NCI-H510A (cell line): ENCODE data around the gene SNX25.

Experiments used
- DNase-seq: peaks from one replicate; lab custom pipeline; 2025; lab: John Stamatoyannopoulos, UW

Gene SNX25

DNA sequence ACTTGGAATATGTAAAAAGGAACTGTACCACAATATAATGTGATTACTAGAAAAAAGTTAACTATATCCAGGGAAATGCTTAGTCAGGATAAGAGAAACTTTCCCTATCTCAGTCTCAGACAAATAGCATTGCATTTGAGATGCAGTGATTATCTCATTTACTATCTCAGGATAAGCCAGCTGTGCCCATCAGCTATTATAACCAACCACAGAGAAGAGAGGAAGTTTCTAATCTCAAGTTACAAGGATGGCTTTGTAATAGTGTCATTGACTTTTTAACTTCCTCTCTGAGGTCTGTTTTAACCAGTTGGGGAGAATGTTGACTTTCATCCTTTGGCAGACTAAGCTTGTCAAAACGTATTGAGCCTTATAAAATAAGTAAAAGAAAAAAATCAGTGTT is 56.5 kb downstream of the SNX25 start:
- no peak for DNase-seq

DNA sequence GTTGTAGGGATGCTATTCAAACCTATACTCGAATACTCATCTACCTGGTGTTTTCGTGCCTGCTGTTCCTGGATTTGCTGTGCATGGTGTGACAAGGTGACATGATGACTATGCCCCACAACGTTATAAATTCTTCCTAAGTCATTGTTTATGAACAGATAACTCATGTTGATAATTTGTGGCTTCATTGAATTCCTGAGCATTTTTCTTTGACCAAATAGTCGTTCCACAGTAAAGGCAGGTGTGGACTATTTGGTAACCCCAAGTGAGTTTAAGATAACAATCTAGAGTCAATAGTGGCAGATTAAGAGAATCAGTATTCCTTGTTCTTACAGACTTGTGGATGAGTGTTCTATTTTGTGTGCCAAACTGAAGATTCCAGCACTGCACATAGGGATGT is 59.9 kb downstream of the SNX25 start:
- no peak for DNase-seq

DNA sequence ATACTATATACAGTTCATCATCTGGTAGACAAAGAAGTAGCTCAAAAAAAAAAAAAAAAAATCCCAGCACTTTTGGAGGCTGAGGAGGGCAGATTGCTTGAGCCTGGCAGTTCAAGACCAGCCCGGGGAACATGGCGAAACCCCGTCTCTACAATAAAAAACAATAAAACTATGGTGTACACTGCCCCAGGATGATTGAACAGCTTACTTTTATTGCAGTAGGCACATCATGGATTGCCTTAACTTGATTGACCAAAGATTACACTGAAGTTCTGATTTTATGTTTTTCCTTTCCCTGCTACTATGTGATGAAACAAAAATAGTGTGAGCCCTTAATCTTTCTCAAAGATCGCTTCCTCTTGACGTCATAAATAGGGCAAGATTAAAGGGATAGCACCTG is 60.6 kb downstream of the SNX25 start:
- DNase-seq = no peak

DNA sequence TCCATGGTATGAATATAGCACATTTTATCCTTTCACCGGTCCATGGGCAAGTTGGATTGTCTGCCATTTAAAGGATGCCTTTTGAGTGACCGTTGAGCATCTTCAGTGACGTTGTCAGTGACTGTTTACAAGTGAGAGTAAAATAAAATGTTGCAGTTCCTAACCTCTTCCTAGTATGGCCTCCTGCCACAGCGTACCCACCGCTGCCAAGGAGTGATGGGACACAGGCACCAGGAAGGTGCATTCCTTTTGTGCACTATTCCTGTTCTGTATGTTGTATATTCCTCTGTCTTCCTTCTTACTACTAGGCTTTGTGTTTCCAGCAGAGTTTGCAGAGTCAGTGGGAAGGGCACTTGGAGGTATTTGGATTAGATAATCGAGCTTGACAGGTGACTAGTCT is 61.5 kb downstream of the SNX25 start:
- DNase-seq = no peak

DNA sequence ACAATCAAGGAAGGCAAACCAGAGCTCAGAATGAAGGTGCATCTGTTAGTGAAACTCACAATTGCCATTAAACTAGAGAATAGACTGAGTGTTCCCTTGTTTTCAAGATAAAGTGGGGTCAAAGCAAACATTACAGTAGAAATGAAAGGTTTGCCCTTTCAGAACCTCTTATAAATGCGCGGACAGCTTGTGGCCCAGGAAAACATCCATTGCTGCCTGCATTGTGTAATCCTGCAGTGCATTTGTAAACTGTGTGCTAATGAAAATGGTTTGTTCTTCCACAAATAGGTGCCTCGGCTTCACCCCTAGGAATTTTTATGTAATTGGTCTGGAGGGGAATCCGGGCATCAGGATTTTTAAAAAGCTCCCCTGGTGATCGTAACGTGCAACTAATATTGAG is 62.8 kb downstream of the SNX25 start:
- no peak for DNase-seq

DNA sequence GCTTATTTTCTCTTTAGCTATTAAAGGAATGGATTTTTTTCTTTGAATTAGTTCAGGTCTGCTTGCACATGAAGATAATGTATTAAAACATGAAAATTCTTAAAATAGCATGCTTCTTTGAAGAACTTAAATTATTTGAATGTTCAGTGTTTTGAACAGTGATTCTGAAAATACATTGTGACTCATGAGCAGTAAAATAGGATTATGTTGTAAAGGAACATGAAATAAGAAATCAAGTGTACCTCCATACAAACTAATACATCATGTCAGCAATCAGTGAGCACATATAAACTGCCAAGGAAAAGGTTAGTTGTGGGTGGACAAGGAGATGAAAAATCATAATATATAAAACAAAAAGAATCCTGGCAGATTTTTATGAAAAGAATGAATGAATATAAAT is 66.1 kb downstream of the SNX25 start:
- DNase-seq = no peak

DNA sequence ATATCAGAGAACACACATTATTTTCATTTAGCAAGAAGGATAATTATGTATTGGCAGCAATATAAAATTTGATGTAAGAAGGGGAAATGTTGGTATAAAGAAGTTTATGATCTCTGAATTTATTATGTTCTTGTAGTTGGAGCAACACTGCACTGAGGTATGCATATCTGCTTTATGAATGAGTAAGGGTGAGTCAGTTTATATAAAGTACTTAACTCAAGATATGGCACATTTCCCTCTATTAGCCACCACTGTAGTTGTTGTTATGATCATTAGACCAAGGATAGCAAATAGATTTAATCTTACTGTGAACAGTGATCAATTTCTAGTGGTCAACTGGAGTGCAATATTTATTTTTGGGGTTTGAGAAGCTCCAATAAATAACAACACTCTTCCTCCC is 66.6 kb downstream of the SNX25 start:
- no peak for DNase-seq

DNA sequence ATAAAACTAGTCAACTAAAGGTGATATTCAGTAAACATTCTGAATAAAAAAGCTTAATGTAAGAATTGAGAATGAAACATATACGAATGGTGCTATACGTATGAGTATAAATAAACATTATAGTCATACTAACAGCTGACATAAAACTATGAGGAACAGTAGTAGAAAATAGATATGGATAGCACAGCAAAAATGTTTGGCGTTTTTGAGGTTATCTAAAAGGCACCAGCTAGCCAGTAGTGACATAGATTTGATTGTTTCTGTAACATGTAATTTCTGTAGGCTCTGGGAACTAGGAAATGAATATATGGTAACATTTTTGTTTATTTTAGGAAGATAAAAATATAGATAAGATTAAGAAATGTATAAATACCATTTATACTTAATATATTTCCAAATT is 69.3 kb downstream of the SNX25 start:
- DNase-seq = no peak

DNA sequence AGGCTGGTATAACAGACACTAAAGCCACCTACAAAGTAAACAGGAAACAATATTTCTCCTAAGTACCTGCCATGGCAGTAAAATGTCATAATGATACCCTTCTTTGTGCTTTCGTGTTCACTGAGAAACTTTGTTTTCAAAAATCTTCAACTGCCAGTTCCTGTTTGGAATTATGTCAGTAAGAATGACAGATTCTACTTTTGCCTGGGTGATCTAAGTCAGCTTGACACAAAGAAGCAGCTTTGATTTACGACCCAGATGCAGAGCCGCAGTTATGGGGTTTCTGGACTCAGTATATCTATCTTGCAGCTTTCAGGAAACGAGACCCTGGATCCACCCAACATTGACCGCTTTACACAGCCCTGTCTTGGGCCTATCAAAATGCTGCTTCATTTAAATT is 71.2 kb downstream of the SNX25 start:
- no peak for DNase-seq

DNA sequence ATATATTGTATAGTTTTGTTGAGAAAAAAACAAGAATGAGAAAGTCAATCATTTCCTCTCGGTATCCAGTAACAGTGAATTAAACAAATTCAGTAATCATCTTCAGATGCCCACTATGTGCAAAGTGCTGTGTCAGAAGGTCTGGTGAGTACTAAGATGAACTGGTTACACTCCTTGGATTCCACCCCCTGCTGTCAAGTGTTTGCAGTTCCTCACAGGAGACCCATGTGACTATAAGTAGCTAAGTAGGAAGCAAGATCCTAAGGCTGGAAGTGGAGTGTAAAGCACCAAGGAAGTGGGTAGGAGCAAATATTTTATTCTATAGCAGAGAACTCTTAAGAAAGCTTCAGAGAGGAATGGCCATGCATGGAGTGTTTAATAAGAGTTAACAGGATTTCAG is 73.6 kb downstream of the SNX25 start:
- no peak for DNase-seq

DNA sequence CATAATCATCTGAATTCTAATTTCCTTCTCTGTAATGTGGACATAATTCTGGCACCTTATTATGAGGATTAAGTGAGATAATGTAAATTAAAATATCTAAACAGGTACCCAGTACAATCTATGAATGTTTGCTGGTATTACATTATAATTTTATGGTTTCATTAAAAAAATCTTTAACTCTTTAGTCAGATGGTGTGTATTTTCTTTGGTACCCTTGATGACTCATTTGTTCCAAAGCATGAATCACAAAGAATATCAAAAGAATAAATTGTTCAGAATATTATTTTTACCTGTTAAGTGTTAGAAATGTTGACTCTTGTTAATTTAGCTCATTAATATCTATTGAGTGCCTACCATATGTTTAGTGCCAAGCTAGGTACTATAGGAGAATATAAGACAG is 74.3 kb downstream of the SNX25 start:
- DNase-seq = no peak

DNA sequence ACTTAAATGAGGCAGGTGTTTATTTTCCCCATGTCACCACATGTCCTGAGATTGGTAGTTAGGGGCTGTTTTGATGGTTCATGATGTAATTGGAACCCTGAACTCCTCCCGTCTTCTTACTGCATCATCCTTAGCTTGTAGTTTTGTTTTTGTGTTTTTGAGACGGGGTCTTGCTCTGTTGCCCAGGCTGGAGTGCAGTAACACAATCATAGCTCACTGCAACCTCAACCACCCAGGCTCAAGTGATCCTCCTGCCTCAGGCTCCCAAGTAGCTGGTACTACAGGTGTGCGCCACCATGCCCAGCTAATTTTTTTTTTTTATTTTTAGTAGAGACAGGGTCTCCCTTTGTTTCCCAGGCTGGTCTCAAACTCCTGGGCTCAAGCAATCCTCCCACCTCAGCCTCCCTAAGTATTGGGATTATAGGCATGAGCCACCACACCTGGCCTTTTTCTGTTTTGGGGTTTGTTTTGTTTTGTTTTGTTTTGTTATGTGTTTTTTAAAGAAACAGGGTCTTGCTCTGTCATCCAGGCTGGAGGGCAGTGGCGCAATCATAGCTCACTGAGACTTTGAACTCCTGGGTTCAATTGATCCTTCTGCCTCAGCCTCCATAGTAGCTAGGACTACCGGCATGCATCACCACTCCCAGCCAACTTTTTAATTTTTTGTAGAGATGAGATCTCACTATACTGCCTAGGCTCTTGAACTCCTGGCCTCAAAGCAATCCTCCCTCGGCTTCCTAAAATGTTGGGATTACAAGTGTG is 76.4 kb downstream of the SNX25 start:
- no peak for DNase-seq

DNA sequence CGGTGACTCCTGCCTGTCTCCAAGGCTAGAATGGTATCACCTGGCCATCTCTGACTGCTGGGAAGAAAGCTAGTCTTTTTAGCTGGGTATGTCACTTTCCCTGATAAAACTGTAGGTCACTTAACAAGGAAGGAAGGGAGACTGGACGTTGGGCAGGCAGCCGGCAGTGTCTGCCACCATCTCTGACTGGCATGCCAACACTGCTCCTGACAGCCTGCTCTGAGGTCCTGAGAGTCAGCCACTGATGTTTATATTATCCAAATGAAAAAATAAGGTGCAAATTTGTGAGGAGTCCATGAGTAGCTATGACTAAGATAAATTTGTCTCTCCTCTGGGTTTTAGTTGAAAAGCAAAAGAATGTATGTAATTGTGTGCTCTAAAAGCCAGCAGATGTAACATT is 77.2 kb downstream of the SNX25 start:
- no peak for DNase-seq

DNA sequence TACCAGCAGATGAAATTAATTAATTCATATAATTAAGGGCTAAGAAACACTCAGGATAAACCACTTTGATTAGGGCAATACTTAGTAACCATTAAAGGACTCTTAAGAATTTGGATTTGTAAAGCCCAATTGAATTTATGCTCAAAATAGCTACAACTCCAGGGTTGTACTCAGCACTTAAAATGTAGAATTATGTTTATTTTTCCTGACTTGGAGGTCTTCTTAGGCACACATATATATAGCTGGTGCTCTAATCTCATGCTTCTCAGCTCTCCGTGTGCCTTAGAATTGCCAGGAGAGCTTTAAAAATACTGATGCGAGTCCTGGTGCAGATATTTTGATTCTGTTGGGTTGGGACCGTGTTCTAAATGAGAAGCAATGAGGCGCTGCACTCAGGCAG is 77.6 kb downstream of the SNX25 start:
- no peak for DNase-seq

DNA sequence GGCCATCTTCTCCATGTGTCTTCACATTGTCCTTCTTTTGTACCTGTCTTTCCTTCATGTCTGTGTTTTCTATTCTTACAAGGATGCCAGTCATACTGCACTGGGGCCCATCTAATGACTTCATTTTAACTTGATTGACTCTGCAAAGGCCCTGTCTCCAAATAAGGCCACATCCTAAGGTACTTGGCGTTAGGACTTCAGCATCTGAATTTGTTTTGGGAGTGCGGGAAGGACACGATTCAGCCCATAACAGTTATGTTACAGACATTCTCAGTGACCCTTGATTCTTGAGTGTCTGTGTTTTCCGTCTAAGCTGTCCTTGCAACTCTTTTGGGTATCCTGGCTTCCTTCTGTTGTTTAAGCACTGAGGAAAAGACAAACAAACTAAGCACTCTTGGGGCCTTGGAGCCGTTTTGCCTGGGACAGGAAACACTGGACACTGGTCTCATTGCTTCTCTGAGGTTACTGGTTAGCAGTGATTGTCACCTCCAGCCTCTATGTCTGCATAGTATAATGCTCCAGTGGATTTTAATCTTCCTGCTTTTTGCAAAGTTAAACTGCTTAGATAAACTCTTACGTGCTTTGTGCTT is 80.7 kb downstream of the SNX25 start:
- no peak for DNase-seq

DNA sequence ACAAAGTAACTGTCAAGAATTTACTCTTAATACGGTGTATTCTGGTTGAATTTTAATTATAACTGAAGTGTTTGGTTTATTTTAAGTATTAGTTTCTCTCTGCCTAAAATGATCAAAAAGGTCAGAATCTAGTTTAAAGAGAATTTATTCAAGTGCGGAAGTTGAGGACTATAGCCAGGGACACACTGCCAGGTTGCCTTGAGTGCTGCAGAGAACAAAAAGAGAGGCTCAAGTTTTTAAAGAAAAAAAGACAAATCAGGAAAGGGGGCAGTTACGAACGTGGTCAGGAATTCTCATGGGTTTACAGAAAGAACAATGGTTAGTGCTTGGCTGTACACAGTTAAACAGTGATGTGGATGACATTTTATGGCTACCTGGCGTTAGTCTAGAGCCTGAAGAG is 81.3 kb downstream of the SNX25 start:
- no peak for DNase-seq

DNA sequence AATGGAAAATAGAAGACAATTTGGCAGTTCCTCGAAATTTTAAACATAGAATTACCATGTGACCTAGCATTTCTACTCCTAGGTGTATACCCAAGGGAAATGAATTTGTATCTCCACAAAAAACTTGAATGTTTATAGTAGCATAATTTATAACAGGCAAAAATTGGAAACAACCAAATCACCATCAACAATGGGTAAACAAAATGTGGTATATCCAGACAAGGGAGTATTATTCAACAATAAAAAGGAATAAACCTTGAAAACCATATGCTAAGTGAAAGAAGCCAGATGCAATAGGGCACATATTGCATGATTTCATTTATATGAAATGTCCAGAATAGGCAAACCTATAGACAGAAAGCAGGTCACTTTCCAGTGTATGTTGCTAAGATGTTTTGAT is 83.8 kb downstream of the SNX25 start:
- DNase-seq = no peak

DNA sequence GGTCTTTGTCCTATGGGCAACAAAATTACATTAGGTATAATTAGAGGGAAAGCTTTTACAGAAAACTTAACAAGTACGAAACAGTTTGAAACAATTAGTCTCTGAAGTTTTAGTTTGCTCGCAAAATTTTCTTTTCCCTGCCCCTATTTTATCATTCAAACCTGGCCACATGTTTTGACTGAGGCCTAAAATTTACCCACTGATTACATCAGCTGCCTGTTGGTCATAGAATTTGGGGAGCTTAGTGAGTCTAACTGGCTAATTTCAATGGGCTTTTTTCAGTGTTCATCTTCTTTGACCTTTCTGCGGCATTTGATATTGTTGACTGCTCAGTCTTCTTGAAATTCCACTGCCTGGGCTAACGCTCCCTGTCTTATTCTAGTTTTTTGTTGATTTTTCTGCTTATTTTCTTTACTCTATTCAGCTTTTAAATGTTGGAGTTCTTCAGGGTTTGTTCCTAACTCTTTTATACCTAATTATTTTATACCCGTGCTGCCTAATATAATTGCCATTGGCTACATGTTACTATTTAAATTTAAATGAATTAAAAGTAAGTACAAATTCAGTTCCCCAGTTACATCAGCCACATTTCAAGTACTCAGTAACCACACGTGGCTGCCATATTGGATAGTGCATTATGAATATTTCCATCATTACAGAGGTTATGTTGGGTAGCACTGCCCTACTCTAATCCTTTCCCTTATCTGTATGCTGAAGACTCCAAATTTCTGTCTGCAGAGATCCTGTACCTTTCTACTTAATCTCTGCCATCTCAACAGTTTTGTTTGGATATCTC is 87.5 kb downstream of the SNX25 start:
- no peak for DNase-seq

DNA sequence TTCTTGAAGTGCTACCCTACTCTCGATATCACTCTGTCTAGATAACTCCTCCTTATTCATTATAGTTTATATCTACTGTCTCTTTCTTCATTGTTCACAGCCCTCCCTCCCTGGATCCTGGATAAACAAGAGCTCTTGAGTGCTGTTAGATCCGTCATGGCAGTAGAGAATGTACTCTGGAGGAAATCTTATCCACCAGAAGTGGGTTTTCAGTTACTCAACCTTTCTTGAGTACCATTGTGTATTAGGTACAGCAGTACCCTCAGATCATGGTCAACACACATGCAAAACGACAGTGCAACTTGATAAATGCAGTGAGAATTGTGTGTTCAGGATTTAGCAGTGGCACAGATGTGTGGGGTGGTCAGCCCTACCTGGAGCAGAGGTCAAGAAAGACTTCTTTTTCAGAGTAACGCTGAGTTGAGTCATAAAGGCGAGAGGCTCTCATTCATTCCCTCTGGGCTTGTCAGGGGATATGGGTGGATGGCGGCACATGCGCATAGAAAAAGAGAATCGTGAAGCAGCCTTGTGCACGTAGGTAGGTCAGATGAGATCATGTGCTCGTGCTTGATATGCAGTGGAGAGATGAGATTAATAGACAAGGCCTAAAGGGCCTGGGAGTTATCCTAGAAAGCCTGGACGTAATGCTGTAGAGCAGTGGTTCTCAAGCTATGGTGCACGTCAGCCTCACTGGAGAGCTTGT is 89.5 kb downstream of the SNX25 start:
- no peak for DNase-seq

DNA sequence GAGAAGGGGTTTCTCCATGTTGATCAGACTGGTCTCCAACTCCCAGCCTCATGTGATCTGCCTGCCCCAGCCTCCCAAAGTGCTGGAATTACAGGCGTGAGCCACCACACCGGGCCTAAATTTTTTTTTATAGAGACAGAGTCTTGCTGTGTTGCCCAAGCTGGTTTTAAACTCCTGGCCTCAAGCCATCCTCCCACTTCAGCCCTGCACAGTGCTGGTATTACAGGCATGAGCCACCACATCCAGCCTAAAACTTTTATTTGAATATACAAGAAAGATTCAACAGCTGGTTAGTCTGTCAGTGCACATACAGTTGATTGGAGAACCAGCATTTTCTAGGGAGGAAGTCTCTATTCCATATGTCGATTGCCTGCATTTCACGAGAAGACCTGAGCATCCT is 95.1 kb downstream of the SNX25 start:
- DNase-seq = no peak

DNA sequence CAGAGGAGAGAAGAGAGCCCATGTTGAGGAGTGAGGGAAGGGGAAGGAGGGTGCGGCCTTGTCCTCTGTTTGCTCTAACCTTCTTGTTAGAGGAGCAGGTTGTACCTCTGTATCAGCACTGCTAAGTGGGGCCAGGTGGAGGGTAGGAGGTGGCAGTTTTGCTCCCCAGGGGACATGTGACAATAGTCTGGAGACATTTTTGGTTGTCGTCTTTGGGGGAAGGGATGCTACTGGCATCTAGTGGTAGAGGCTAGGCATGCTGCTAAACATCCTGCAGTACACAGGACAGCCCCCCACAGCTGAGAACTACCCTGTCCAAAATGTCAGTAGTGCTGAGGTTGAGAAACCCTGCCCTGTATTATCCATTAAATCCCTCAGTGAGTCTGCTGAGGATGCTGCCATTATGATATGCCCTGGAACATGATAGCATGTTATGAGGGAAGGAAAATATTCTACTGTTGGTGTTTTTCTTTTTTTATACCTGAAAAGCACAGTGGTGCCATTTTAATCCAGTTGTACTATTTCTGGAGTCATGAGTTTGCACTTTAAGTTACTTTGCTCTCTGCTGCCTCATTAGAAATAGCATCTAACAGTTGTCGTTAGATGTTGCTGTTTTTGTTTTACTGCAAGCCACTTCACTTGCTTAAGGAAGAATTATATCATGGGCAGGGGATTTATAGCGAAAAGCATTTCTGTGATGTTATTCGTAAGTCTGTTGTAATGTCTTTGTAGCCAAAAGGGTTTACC is 95.7 kb downstream of the SNX25 start:
- no peak for DNase-seq

DNA sequence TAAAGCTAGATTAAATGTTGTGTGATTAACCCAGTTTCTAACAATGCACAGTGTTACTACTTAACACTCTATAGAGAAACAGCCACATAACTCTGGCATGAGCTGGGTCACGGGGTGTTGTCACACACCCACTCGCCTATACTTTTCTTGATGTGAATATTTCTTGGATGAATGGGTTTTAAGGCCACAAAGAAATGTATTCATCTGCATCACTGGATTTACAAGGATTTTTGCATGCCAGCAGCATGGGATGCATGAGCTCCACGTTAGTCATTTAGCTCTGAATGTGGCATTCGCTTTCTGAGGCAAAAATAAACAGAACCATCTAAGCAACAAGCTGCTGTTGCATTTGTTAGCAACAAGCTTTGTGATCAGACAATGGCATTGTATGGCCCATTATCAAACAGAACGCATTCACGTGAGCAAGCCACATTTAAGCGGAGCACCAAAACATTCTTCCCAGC is 96.6 kb downstream of the SNX25 start:
- DNase-seq = no peak
